ENCODE measurements around the gene NUP153. TPM values are rescaled to one million over a fixed set of nuclear protein-coding genes. Genes with fewer than 3 reads are reported as not detected.

NUP153 gene
- total RNA-seq (2021) (58.4 to 67.0 TPM (median 60.2 TPM) in 3 replicates), Bru-seq, nascent RNA (percentile 88 among the genes with signal in this experiment)
- long read RNA-seq, experiment 1, full-length matches to known transcripts, result 188 of 345 reads
- long read RNA-seq, experiment 1, partial matches to known transcripts, result 91 of 345 reads
- long read RNA-seq, experiment 1, other reads (novel, unspliced or antisense), result 66 of 345 reads
- long read RNA-seq, experiment 2, full-length matches to known transcripts, result 14 of 68 reads
- long read RNA-seq, experiment 2, partial matches to known transcripts, result 42 of 68 reads
- long read RNA-seq, experiment 2, other reads (novel, unspliced or antisense), result 12 of 68 reads
- long read RNA-seq, experiment 3, partial matches to known transcripts, result 0 of 1 reads
- long read RNA-seq, experiment 3, other reads (novel, unspliced or antisense), result 1 of 1 reads

GRCh38 chr6:17706580-17707370 is at the start of gene NUP153:
Gene NUP153, minus strand, starts transcription at chr6:17706925. Its CDS starts 538 bp downstream, at chr6:17706387.
- CTCF ChIA-PET, result interaction anchor here (0.8 to 1.3 kb wide), 3 partner anchors 9 to 20 kb away, joined by 3 to 6 read pairs (median 3); no protein-coding TSS in a partner anchor
- POLR2A ChIA-PET, result interaction anchor here (0.6 to 1.2 kb wide), 9 partner anchors 9 to 1595 kb away, joined by 3 to 10 read pairs (median 4); partner anchors contain the start of gene FAM8A1
- no peaks in the 10 kb centered on the region for H3K36me3 Mint-ChIP-seq
- TF ChIP-seq CREM (CRISPR knock-in tag; IDR thresholded peaks at IDR 0.05) (peak; percentile 100), ZNF317 (CRISPR knock-in tag; IDR thresholded peaks at IDR 0.05; ENCODE audit: borderline replicate concordance, low read depth) (no peak), ZMAT4 (CRISPR knock-in tag; IDR thresholded peaks at IDR 0.05) (no peak), NFE2L1 (CRISPR knock-in tag; IDR thresholded peaks at IDR 0.05) (no peak), FOXP4 (CRISPR knock-in tag; IDR thresholded peaks at IDR 0.05) (peak; percentile 18; the same call in 1 of the 2 replicates), OVOL2 (CRISPR knock-in tag; IDR thresholded peaks at IDR 0.05; ENCODE audit: borderline replicate concordance) (no peak), FOXP1 (CRISPR knock-in tag; IDR thresholded peaks at IDR 0.05; ENCODE audit: borderline replicate concordance) (no peak; the same call in 1 of the 2 replicates), ATF1 (CRISPR knock-in tag; IDR thresholded peaks at IDR 0.05) (peak; percentile 98; the same call in 1 of the 2 replicates), NR1H2 (CRISPR knock-in tag; IDR thresholded peaks at IDR 0.05) (no peak), ATF6 (CRISPR knock-in tag; IDR thresholded peaks at IDR 0.05) (no peak), ZNF416 (CRISPR knock-in tag; IDR thresholded peaks at IDR 0.05) (no peak), NFYB (CRISPR knock-in tag; conservative IDR thresholded peaks at IDR 0.05; ENCODE audit: low read depth) (no peak), ZNF423 (CRISPR knock-in tag; IDR thresholded peaks at IDR 0.05) (no peak), GABPB1 (CRISPR knock-in tag; IDR thresholded peaks at IDR 0.05) (peak; percentile 92), PRRX2 (CRISPR knock-in tag; IDR thresholded peaks at IDR 0.05) (no peak)
- TF ChIP-seq, protein P1, sequence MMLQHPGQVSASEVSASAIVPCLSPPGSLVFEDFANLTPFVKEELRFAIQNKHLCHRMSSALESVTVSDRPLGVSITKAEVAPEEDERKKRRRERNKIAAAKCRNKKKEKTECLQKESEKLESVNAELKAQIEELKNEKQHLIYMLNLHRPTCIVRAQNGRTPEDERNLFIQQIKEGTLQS (CRISPR knock-in tag; conservative IDR thresholded peaks at IDR 0.05), result no peak
- TF ChIP-seq, protein P2, sequence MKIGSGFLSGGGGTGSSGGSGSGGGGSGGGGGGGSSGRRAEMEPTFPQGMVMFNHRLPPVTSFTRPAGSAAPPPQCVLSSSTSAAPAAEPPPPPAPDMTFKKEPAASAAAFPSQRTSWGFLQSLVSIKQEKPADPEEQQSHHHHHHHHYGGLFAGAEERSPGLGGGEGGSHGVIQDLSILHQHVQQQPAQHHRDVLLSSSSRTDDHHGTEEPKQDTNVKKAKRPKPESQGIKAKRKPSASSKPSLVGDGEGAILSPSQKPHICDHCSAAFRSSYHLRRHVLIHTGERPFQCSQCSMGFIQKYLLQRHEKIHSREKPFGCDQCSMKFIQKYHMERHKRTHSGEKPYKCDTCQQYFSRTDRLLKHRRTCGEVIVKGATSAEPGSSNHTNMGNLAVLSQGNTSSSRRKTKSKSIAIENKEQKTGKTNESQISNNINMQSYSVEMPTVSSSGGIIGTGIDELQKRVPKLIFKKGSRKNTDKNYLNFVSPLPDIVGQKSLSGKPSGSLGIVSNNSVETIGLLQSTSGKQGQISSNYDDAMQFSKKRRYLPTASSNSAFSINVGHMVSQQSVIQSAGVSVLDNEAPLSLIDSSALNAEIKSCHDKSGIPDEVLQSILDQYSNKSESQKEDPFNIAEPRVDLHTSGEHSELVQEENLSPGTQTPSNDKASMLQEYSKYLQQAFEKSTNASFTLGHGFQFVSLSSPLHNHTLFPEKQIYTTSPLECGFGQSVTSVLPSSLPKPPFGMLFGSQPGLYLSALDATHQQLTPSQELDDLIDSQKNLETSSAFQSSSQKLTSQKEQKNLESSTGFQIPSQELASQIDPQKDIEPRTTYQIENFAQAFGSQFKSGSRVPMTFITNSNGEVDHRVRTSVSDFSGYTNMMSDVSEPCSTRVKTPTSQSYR (CRISPR knock-in tag; IDR thresholded peaks at IDR 0.05), result peak; percentile 43; the same call in 1 of the 2 replicates
- TF ChIP-seq, protein P3, sequence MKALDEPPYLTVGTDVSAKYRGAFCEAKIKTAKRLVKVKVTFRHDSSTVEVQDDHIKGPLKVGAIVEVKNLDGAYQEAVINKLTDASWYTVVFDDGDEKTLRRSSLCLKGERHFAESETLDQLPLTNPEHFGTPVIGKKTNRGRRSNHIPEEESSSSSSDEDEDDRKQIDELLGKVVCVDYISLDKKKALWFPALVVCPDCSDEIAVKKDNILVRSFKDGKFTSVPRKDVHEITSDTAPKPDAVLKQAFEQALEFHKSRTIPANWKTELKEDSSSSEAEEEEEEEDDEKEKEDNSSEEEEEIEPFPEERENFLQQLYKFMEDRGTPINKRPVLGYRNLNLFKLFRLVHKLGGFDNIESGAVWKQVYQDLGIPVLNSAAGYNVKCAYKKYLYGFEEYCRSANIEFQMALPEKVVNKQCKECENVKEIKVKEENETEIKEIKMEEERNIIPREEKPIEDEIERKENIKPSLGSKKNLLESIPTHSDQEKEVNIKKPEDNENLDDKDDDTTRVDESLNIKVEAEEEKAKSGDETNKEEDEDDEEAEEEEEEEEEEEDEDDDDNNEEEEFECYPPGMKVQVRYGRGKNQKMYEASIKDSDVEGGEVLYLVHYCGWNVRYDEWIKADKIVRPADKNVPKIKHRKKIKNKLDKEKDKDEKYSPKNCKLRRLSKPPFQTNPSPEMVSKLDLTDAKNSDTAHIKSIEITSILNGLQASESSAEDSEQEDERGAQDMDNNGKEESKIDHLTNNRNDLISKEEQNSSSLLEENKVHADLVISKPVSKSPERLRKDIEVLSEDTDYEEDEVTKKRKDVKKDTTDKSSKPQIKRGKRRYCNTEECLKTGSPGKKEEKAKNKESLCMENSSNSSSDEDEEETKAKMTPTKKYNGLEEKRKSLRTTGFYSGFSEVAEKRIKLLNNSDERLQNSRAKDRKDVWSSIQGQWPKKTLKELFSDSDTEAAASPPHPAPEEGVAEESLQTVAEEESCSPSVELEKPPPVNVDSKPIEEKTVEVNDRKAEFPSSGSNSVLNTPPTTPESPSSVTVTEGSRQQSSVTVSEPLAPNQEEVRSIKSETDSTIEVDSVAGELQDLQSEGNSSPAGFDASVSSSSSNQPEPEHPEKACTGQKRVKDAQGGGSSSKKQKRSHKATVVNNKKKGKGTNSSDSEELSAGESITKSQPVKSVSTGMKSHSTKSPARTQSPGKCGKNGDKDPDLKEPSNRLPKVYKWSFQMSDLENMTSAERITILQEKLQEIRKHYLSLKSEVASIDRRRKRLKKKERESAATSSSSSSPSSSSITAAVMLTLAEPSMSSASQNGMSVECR (CRISPR knock-in tag; IDR thresholded peaks at IDR 0.05; ENCODE audit: borderline replicate concordance), result peak; percentile 68; the same call in 1 of the 2 replicates
- TF ChIP-seq, protein P4, sequence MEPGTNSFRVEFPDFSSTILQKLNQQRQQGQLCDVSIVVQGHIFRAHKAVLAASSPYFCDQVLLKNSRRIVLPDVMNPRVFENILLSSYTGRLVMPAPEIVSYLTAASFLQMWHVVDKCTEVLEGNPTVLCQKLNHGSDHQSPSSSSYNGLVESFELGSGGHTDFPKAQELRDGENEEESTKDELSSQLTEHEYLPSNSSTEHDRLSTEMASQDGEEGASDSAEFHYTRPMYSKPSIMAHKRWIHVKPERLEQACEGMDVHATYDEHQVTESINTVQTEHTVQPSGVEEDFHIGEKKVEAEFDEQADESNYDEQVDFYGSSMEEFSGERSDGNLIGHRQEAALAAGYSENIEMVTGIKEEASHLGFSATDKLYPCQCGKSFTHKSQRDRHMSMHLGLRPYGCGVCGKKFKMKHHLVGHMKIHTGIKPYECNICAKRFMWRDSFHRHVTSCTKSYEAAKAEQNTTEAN (CRISPR knock-in tag; IDR thresholded peaks at IDR 0.05), result no peak

More at GRCh38 chr6:17706580-17707370, at the start of gene NUP153:
- H3K27ac Mint-ChIP-seq, result peak within 1 kb of the TSS; percentile 98
- peak within 1 kb of the TSS; percentile 84 for H3K4me3 Mint-ChIP-seq
- H3K4me1 Mint-ChIP-seq, result peaks cover 29% of the 10 kb centered on the region
- DNase-seq (ENCODE audit: low spot score), result peak; percentile 100
- H3K9me3 Mint-ChIP-seq, result no peaks in the 10 kb centered on the region
- H3K27me3 Mint-ChIP-seq (ENCODE audit: low read depth), result no peaks in the 10 kb centered on the region
- peak; percentile 85 for ATAC-seq

All from WTC11 (cell line).